Panc1 (cell line): Measurements from ENCODE around the gene C1QTNF9B. TPM values are rescaled to one million over a fixed set of nuclear protein-coding genes. Genes with fewer than 3 reads are reported as not detected.

ENCODE experiments used
- ATAC-seq: fragments of 200-7000 bp; cut with Tn5 transposase; 2 replicates; pipeline ENCODE4 v1.9.1; 2020; ENCODE audit warnings: mild to moderate bottlenecking, moderate library complexity
- BruUV-seq: library from RNA; stranded (reverse); fragments of 400-500 nt; replicated peaks from 2 replicates; lab custom pipeline; 2021; lab: Mats Ljungman, UMichigan
- CTCF ChIA-PET: fragments of 300-600 bp; sonication (Branson Sonifier 250); formaldehyde crosslinking; loops from one replicate; lab custom pipeline; 2022; ENCODE audit warnings: antibody characterized with exemption; lab: Charles Lee
- POLR2A ChIA-PET: fragments of 300-600 bp; sonication (Branson Sonifier 250); formaldehyde crosslinking; loops from one replicate; lab custom pipeline; 2022; ENCODE audit warnings: antibody characterized with exemption; lab: Charles Lee
- DNase-seq: peaks from one replicate; pipeline ENCODE4 v3.0.0-alpha.2; 2010; ENCODE audit warnings: low read depth, low spot score
- H3K27ac ChIP-seq: 2 replicates; pipeline ENCODE4 v1.5.1; 2011; ENCODE audit warnings: mild to moderate bottlenecking, low read length, inconsistent platforms
- H3K27me3 ChIP-seq: fragments of 200-500 bp; sonication (Bioruptor generic); 2 replicates; pipeline ENCODE4 v1.6.0; 2014; ENCODE audit warnings: low read length, inconsistent platforms; ENCODE audit not compliant: control insufficient read depth, insufficient read depth
- H3K36me3 ChIP-seq: fragments of 200-500 bp; sonication (Bioruptor generic); 2 replicates; pipeline ENCODE4 v1.5.1; 2014; ENCODE audit warnings: inconsistent platforms, mild to moderate bottlenecking, low read length, moderate library complexity; ENCODE audit not compliant: control insufficient read depth, insufficient read depth
- H3K4me1 ChIP-seq: 2 replicates; pipeline ENCODE4 v1.5.1; 2011; ENCODE audit warnings: inconsistent platforms, mild to moderate bottlenecking, low read length, moderate library complexity; ENCODE audit not compliant: control insufficient read depth, insufficient read depth
- H3K4me3 ChIP-seq, 2 experiments: 2 replicates each; pipeline ENCODE4 v1.5.1; 2011 to 2012; ENCODE audit warnings: low read depth in 2 of 2, low read length in 2 of 2, mild to moderate bottlenecking in 2 of 2, inconsistent platforms in 1 of 2, moderate library complexity in 1 of 2
- H3K9me3 ChIP-seq: fragments of 200-500 bp; sonication (Bioruptor generic); 2 replicates; pipeline ENCODE4 v1.5.1; 2014; ENCODE audit warnings: low read depth, mild to moderate bottlenecking, inconsistent platforms, low read length, moderate library complexity; ENCODE audit not compliant: control insufficient read depth, insufficient read depth
- POLR2AphosphoS5 ChIP-seq: IDR thresholded peaks from 2 replicates; pipeline ENCODE4 v1.6.1; 2012; ENCODE audit warnings: mild to moderate bottlenecking, low read depth, low read length, moderate library complexity
- SIN3A ChIP-seq: IDR thresholded peaks from 2 replicates; pipeline ENCODE4 v1.6.1; 2012; ENCODE audit warnings: low read depth, mild to moderate bottlenecking, low read length, moderate library complexity, borderline replicate concordance; ENCODE audit not compliant: insufficient read depth
- TCF7L2 ChIP-seq: IDR thresholded peaks from 2 replicates; pipeline ENCODE4 v1.6.1; 2011; ENCODE audit warnings: mild to moderate bottlenecking, low read depth, low read length, inconsistent platforms
- in situ Hi-C: cut with HindIII; loops from 2 replicates; pipeline ENCODE4 v1.10.0; 2016; ENCODE audit warnings: low sequenced_read_pairs, low pct_unique_long_range_greater_than_20kb
- intact Hi-C: fragments of 100-400 bp; cut with micrococcal nuclease; formaldehyde crosslinking; loops from one replicate; pipeline ENCODE4 v1.10.0; 2022; ENCODE audit not compliant: unreplicated experiment
- total RNA-seq: library from RNA; stranded (reverse); gene quantifications from one replicate; pipeline ENCODE4 v1.2.1, GENCODE V29; 2021; ENCODE audit not compliant: unreplicated experiment
- TF ChIP-seq, protein P1 (sequence below): fragments of 450-650 bp; IDR thresholded peaks from 2 replicates; pipeline ENCODE4 v1.5.1; 2017; ENCODE audit warnings: mild to moderate bottlenecking
- TF ChIP-seq, protein P2 (sequence below), 2 experiments: IDR thresholded peaks; 2 replicates each; pipeline ENCODE4 v1.6.1; 2011 to 2012; ENCODE audit warnings: low read depth in 2 of 2, control low read depth in 1 of 2, low read length in 1 of 2, mild to moderate bottlenecking in 1 of 2, moderate library complexity in 1 of 2; ENCODE audit not compliant: insufficient read depth in 1 of 2

C1QTNF9B gene
- total RNA-seq, 1 experiment from 2014 or later: not detected

DNA sequence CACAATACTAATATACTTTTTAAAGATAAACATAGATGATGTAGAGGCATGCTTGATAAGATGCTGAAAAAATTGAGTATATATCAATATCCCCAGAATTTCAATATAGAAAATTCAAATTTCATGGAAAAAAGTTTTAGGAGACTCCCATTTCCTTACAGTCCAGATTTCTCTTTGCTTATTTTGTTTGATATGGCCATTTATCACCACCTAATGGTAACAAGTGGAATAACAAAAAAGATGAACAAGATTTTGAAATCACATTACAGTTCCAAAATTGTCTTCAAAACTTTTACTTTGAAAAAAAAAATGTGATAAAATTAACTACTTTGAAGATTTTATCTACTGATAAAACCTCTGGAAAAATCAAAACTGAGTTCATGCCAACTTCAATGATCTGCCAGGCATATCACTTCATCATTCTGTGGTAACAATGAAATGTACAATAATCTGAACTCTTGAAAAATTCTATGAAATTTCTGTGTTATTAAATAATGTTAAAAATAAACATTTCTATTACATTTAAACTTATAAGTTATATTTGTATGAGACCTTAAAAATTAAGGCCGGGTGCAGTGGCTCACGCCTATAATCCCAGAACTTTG is 25.6 kb downstream of the C1QTNF9B start:
- Histone ChIP-seq H3K4me1 (no peaks in the 10 kb centered on the region), H3K36me3 (no peaks in the 10 kb centered on the region), H3K9me3 (no peaks in the 10 kb centered on the region), H3K4me3 (no peak overlapping the region), H3K27ac (no peak overlapping the region), H3K27me3 (no peaks in the 10 kb centered on the region)
- BruUV-seq: no TSS peak
- intact Hi-C loops: loop anchor here (5.0 kb wide), 1 partner anchor 404 kb away; no protein-coding TSS in a partner anchor
- no peak for ATAC-seq
- TF ChIP-seq, protein P1, sequence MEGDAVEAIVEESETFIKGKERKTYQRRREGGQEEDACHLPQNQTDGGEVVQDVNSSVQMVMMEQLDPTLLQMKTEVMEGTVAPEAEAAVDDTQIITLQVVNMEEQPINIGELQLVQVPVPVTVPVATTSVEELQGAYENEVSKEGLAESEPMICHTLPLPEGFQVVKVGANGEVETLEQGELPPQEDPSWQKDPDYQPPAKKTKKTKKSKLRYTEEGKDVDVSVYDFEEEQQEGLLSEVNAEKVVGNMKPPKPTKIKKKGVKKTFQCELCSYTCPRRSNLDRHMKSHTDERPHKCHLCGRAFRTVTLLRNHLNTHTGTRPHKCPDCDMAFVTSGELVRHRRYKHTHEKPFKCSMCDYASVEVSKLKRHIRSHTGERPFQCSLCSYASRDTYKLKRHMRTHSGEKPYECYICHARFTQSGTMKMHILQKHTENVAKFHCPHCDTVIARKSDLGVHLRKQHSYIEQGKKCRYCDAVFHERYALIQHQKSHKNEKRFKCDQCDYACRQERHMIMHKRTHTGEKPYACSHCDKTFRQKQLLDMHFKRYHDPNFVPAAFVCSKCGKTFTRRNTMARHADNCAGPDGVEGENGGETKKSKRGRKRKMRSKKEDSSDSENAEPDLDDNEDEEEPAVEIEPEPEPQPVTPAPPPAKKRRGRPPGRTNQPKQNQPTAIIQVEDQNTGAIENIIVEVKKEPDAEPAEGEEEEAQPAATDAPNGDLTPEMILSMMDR: peak; percentile 47; the same call in 1 of the 2 replicates
- TF ChIP-seq SIN3A (no peak), POLR2AphosphoS5 (no peak), TCF7L2 (no peak)
- TF ChIP-seq, protein P2, sequence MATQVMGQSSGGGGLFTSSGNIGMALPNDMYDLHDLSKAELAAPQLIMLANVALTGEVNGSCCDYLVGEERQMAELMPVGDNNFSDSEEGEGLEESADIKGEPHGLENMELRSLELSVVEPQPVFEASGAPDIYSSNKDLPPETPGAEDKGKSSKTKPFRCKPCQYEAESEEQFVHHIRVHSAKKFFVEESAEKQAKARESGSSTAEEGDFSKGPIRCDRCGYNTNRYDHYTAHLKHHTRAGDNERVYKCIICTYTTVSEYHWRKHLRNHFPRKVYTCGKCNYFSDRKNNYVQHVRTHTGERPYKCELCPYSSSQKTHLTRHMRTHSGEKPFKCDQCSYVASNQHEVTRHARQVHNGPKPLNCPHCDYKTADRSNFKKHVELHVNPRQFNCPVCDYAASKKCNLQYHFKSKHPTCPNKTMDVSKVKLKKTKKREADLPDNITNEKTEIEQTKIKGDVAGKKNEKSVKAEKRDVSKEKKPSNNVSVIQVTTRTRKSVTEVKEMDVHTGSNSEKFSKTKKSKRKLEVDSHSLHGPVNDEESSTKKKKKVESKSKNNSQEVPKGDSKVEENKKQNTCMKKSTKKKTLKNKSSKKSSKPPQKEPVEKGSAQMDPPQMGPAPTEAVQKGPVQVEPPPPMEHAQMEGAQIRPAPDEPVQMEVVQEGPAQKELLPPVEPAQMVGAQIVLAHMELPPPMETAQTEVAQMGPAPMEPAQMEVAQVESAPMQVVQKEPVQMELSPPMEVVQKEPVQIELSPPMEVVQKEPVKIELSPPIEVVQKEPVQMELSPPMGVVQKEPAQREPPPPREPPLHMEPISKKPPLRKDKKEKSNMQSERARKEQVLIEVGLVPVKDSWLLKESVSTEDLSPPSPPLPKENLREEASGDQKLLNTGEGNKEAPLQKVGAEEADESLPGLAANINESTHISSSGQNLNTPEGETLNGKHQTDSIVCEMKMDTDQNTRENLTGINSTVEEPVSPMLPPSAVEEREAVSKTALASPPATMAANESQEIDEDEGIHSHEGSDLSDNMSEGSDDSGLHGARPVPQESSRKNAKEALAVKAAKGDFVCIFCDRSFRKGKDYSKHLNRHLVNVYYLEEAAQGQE (IDR thresholded peaks at IDR 0.05; ENCODE audit: insufficient read depth in 1 of 2, low read depth in 2 of 2, low read length in 1 of 2): no peak
- ChIA-PET POLR2A (no interaction called here), CTCF (no interaction called here)
- no peak for DNase-seq
- in situ Hi-C loops: no loop called here

DNA sequence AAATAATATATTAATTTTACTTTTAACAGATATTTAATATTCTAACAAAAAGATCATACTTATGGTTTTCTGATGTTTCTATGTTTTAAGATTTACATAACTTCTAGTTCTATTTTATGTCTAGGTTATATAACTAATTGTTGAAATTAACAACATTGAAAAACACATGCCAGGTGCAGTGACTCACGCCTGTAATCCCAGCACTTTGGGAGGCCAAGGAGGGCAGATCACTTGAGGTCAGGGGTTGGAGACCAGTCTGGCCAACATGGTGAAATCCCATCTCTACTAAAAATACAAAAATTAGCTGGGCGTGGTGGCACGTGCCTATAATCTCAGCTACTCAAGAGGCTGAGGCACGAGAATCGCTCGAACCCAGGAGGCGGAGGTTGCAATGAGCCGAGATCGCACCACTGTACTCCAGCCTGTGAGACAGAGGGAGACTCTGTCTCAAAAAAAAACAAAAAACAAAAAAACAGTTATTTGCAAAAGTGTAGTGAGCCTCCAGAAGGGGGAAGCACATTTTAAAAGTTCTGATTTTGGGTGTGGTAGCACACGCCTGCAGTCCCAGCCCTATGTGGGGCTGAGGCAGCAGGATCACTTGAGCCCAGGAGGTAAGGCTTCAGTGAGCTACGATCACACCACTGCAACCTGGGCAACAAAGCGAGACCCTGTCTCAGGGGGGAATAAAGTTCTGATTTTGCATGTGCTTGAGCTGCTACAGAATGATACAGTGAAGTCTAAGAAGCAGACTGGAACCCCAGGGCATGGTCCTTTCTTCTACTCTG is 26.8 kb downstream of the C1QTNF9B start:
- BruUV-seq: no TSS peak
- H3K4me1 ChIP-seq: no peaks in the 10 kb centered on the region
- intact Hi-C loops (loop anchor here (5.0 kb wide), 1 partner anchor 403 kb away; no protein-coding TSS in a partner anchor), in situ Hi-C loops (no loop called here)
- no peaks in the 10 kb centered on the region for H3K27me3 ChIP-seq
- H3K4me3 ChIP-seq: no peak overlapping the region
- DNase-seq: no peak
- H3K36me3 ChIP-seq: no peaks in the 10 kb centered on the region
- no peak for TF ChIP-seq POLR2AphosphoS5
- no peak for TF ChIP-seq TCF7L2
- TF ChIP-seq, protein P2 (IDR thresholded peaks at IDR 0.05; ENCODE audit: insufficient read depth in 1 of 2, low read depth in 2 of 2, low read length in 1 of 2): no peak
- TF ChIP-seq SIN3A: no peak
- TF ChIP-seq, protein P1: no peak
- ChIA-PET CTCF (no interaction called here), POLR2A (no interaction called here)
- no peaks in the 10 kb centered on the region for H3K9me3 ChIP-seq
- no peak for ATAC-seq
- H3K27ac ChIP-seq: no peak overlapping the region
